AG20443 (cell line): ENCODE data around the gene PPM1E.
"Not testable (repeated sequence)": the region's sequence is repeated elsewhere in the genome, so short reads cannot be mapped to it uniquely, and the experiment has no call there.

ENCODE experiments used
- DNase-seq: peaks from one replicate; pipeline ENCODE4 v3.0.0; 2012; ENCODE audit warnings: low spot score, mixed read lengths

PPM1E gene

GRCh38 chr17:58779446-58779845, 23.8 kb downstream of the PPM1E start:
- no peak for DNase-seq

GRCh38 chr17:58783380-58783779, 27.7 kb downstream of the PPM1E start:
- DNase-seq: no peak

- DNase-seq: no peak
Measured at GRCh38 chr17:58785097-58785496, 29.4 kb downstream of the PPM1E start.

GRCh38 chr17:58786586-58787295, 31.1 kb downstream of the PPM1E start:
- DNase-seq: peak; percentile 10

GRCh38 chr17:58788199-58788598, 32.5 kb downstream of the PPM1E start:
- DNase-seq: no peak

- DNase-seq: no peak
Measured at GRCh38 chr17:58789160-58789559, 33.5 kb downstream of the PPM1E start.

GRCh38 chr17:58789831-58790230, 34.2 kb downstream of the PPM1E start:
- DNase-seq: no peak

- DNase-seq: not testable (repeated sequence)
Measured at GRCh38 chr17:58794508-58794907, 38.9 kb downstream of the PPM1E start.

GRCh38 chr17:58802188-58802587, 46.5 kb downstream of the PPM1E start:
- DNase-seq: no peak

GRCh38 chr17:58806046-58806445, 50.4 kb downstream of the PPM1E start:
- DNase-seq: no peak

GRCh38 chr17:58808609-58809563, 53.2 kb downstream of the PPM1E start:
- no peak for DNase-seq

GRCh38 chr17:58809564-58809936, 53.9 kb downstream of the PPM1E start:
- no peak for DNase-seq

- no peak for DNase-seq
Measured at GRCh38 chr17:58811290-58811689, 55.6 kb downstream of the PPM1E start.

- no peak for DNase-seq
Measured at GRCh38 chr17:58813712-58814111, 58.1 kb downstream of the PPM1E start.

- no peak for DNase-seq
Measured at GRCh38 chr17:58818654-58819053, 63.0 kb downstream of the PPM1E start.

GRCh38 chr17:58822148-58823050, 66.7 kb downstream of the PPM1E start:
- no peak for DNase-seq

GRCh38 chr17:58823051-58823525, 67.4 kb downstream of the PPM1E start:
- DNase-seq: no peak

GRCh38 chr17:58829172-58829637, 73.6 kb downstream of the PPM1E start:
- no peak for DNase-seq

GRCh38 chr17:58831780-58832179, 76.1 kb downstream of the PPM1E start:
- DNase-seq: no peak

GRCh38 chr17:58832514-58832913, 76.9 kb downstream of the PPM1E start:
- DNase-seq: no peak

GRCh38 chr17:58837699-58838098, 82.0 kb downstream of the PPM1E start:
- DNase-seq: no peak
